Caki2 (cell line): ENCODE measurements around the gene COLEC11. TPM values are rescaled to one million over a fixed set of nuclear protein-coding genes. Genes with fewer than 3 reads are reported as not detected.
"Not testable (repeated sequence)": the region's sequence is repeated elsewhere in the genome, so short reads cannot be mapped to it uniquely, and the experiment has no call there.

Experiments
- DNase-seq: peaks from one replicate; pipeline ENCODE4 v3.0.0-alpha.2; 2015; ENCODE audit warnings: low read depth
- in situ Hi-C: cut with HindIII; loops from 2 replicates; pipeline ENCODE4 v1.10.0; 2016; ENCODE audit warnings: low sequenced_read_pairs, low pct_unique_long_range_greater_than_20kb, mixed read lengths
- total RNA-seq: library from RNA; depleted of rRNA; stranded (reverse); fragments of >200 nt; shearing (Covaris generic); gene quantifications from 2 replicates; pipeline ENCODE4 v1.2.3, GENCODE V29; 2014; ENCODE audit warnings: low replicate concordance

COLEC11 gene
- total RNA-seq, 1 experiment from 2014 or later: not detected

DNA sequence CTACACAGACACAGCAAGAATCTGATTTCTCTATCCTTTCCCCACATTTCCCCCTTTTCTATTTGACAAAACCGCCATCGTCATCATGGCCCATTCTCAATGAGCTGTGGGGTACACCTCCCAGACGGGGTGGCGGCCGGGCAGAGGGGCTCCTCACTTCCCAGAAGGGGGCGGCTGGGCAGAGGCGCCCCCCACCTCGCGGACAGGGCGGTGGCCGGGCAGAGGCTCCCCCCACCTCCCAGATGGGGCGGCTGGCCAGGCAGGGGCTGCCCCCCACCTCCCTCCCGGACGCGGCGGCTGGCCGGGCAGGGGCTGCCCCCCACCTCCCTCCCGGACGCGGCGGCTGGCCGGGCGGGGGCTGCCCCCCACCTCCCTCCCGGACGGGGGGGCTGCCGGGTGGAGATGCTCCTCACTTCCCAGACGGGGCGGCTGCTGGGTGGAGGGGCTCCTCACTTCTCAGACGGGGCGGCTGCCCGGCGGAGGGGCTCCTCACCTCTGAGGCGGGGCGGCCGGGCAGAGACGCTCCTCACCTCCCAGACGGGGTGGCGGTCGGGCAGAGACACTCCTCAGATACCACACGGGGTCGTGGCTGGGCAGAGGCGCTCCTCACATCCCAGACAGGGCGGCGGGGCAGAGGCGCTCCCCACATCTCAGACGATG lies 20.8 kb downstream of the COLEC11 start:
- DNase-seq, in situ Hi-C loops: not testable (repeated sequence)

DNA sequence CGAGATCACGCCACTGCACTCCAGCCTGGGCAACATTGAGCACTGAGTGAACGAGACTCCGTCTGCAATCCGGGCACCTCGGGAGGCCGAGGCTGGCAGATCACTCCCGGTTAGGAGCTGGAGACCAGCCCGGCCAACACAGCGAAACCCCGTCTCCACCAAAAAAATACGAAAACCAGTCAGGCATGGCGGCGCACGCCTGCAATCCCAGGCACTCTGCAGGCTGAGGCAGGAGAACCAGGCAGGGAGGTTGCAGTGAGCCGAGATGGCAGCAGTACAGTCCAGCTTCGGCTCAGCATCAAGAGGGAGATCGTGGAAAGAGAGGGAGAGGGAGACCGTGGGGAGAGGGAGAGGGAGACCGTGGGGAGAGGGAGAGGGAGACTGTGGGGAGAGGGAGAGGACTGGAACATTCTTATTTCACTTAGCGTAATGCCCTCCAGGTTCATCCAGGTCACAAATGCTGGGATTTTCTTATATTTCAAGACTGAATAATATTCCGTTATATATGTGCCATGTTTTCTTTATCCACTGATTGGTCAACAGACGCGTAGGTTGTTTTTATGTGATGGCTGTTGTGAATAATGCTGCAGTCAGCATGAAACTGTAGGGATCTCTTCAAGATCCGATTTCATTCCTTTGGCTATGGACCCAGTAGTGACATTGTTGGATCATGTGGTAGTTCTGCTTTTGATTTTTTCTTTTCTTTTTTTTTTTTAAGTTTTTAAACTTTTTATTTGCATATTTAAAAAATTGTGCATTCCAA lies 21.7 kb downstream of the COLEC11 start:
- in situ Hi-C loops, DNase-seq: not testable (repeated sequence)

DNA sequence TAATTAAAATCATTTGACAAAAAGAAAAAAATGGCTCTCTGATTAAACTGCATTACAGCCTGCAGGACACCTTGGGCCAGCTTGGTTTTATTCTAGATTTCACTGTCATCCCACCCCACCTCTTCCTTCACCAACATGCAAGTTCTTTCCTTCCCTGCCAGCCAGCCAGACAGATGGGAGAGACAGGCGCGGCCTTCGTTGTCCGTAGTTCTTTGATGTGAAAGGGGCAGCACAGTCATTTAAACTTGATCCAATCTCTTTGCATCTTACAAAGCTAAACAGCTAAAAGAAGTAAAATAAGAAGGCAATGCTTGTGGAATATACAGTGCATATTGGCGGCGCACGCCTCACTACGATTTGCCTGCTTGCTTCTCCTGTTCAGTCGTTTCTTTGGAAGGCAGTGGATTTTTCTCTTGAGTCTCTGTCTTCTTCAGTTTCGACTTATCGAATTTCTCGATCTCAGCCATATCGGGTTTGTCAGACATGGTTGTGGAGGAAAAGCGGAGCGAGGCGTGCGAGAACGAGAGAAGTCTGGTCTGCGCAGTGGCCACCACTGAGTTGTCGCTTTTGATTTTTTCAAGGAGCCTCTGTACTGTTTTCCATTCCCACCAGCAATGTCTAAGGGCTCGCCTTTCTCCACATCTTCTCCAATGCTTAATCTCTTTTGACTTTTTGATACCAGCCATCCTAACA lies 22.4 kb downstream of the COLEC11 start:
- no peak for DNase-seq
- in situ Hi-C loops: no loop called here

DNA sequence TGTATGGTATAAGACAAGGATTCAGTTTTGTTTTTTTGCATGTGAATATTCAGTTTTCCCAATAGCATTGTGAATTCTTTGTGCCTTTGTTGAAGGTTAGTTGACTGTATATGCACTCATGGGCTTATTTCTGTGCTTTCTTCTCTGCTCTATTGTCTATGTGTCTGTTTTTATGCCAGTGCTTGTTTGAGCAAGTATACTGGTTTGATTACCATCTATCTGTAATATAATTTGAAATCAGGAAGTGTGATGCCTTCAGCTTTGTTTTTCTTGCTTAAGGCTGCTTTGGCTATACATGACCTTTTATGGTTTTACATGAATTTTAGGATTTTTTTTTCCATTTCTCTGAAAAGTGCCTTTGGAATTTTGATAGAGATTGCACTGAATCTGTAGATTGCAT lies 23.5 kb downstream of the COLEC11 start:
- no peak for DNase-seq
- in situ Hi-C loops: no loop called here

DNA sequence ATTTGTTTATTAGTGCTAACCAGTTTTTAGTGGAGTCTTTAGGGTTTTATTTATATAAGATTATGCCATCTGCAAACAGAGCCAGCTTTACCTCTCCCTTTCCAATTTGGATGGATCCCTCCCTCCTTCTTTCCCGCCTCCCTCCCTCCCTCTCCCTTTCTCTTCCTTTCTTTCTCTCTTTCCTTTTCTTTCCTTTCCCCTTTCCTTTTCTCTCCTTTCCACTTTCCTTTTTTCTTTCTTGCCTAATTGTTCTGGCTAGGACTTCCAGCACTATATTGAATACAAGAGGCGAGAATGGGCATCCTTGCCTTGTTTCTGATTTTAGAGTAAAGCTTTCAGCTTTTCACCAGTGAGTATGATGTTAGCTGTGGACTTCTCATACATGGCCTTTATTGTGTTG lies 24.1 kb downstream of the COLEC11 start:
- no peak for DNase-seq
- in situ Hi-C loops: no loop called here

DNA sequence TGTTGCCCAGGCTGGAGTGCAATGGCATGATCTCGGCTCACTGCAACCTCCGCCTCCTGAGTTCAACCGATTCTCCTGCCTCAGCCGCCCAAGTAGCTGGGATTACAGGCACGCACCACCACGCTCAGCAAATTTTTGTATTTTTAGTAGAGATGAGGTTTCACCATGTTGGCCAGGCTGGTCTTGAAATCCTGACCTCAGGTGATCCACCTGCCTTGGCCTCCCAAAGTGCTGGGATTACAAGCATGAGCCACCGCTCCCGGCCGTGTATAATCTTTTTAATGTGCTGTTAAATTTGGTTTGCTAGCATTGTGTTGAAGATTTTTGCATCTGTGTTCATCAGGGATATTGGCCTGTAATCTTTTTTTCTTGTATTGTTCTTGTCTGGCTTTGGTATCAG lies 24.7 kb downstream of the COLEC11 start:
- DNase-seq, in situ Hi-C loops: not testable (repeated sequence)

DNA sequence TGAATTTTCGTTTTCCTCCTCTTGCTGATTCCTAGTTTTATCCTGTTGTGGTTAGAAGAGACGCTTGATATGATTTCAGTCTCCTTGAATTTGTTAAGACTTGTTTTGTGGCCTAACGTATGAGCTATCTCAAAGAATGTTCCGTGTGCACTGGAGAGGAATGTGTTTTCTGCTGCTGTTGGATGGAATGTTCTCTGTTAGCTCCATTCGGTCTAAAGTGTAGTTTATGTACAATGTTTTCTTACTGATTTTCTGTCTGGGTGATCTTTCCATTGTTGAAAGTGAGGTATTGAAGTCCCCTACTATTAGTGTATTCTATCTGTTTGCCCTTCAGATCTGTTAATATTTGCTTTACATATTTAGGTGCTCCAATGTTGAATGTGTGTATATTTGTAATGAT lies 25.9 kb downstream of the COLEC11 start:
- in situ Hi-C loops: no loop called here
- no peak for DNase-seq

DNA sequence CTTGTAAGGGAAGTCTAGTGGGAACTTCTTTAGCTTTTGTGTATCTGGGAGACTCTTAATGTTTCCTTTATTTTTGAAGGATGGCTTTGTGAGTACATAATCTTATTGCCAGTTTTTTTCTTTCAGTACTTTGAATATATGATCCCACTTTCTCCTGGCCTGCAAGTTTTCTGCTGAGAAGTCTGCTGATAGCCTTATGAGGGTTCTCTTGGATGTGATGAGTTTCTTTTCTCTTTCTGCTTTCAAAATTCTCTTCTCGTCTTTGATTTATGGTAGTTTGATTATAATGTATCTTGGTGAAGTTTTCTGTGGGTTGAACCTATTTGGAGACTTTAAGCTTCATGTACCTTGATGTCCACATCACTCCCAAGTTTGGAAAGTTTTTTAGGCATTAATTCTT lies 28.1 kb downstream of the COLEC11 start:
- in situ Hi-C loops: no loop called here
- no peak for DNase-seq

DNA sequence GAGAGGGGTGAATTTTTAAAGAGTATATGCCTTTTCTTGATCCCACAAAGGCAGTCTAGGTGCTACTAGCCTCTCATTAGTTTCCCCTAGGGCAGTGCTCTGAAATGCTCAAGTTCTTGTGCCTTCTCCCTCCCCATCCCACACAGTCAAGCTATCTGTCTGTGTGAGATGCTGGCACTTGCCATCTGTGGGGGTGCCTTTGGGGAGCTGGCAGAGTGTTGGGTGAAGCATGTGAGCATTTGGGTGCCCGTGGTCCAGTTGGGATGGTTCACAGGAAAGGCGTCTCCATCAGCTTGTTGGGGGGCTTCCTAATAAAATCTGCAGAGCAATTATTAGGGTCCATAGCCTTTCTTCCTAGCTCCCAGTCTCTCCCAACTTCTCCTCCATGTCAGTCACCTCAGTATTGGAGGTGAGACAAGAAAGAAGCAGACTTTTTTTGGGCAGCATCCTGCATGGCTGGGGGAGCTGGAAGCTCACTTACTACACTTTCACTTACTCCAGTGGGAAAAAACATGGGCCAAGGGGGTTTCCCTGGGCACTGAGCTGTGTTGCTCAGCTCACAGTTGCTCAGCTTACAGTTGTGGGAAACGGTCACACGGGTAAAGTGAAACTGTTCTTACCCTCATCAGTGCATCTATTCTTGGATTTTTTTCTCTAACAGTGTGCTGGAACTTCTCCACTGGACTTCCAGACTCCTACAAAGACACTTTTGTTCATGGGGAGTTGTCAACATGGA lies 29.3 kb downstream of the COLEC11 start:
- DNase-seq: no peak
- in situ Hi-C loops: no loop called here

DNA sequence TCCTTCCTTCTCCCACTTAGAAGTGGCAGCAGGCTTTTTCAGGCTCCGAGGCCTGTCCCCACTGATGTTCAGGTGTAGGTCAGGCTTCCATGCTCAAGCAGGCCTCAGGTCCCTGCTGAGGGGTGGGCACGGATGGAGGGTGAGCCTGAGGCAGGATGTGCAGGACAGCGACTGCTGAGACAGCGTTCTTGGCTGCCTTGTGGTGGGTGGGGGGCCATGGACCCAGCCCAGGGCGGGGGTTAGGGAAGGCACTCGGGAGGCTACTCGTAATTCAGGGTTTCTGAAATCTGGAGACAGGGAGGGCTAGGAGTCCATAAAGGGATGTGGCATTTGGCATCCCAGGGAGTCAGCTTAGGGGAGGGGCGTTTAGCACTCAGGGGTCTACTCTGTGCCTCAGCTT lies 30.3 kb downstream of the COLEC11 start:
- in situ Hi-C loops: no loop called here
- no peak for DNase-seq

DNA sequence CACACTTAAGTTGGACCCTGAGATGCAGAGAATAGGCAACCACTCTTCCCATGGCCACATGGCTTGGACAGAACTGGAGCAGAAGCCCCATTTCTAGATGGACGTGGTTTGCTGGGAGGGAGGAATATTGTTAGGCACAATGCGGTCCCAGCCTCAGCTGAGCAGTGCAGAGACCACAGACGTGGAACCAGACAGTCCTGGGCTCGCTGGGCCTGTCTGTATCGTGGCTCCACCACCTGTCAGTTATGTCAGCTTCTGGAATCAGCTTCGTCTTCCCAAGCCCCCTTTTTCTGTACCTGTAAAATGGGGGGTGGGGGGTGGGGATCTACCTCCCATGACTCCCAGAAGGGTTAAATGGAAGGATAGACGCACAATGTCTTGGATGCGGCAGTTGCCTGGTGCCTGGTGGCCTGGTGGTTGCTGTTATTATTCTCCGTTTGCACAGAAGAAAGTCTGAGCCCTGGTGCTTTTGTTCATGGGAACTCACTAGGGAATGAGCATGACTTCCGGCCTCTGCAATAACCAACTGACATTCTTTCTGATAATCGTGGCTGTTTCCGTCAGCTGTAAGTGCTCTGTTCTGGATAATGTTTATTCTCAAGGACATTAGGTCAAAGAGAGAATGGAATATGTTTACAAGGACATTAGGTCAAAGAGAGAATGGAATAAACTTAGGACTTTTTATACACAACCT lies 31.4 kb downstream of the COLEC11 start:
- in situ Hi-C loops: no loop called here
- DNase-seq: no peak

DNA sequence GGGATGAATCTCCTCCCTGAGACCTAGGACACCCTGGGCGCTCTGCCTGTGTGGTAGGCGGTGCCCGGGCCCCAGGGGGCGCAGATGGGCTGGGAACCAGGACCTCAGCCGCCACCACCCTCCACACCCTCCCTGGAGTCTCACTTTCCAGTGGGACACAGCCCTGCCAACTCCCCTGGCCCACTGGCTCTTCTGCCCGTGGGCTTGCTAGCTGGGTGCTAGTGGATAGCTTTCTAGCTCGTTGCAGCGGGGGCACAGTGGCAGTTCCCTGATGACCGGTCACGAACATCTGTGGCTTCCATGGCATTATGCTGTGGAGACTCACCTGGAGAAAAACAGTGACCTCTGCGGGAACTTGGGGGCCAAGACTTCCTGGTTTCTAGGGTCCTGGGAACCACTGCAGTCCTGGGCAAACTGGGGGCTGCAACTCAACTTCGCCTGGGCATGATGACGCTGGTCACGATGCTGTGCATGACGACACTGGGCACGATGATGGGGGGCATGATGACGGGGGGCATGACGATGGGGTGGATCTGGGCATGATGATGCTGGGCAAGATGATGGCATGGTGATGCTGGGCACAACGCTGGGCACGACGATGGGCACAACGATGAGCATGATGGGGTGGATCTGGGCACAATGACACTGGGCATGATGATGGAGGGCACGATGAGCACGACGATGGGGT lies 32.0 kb downstream of the COLEC11 start:
- in situ Hi-C loops: no loop called here
- DNase-seq: no peak

DNA sequence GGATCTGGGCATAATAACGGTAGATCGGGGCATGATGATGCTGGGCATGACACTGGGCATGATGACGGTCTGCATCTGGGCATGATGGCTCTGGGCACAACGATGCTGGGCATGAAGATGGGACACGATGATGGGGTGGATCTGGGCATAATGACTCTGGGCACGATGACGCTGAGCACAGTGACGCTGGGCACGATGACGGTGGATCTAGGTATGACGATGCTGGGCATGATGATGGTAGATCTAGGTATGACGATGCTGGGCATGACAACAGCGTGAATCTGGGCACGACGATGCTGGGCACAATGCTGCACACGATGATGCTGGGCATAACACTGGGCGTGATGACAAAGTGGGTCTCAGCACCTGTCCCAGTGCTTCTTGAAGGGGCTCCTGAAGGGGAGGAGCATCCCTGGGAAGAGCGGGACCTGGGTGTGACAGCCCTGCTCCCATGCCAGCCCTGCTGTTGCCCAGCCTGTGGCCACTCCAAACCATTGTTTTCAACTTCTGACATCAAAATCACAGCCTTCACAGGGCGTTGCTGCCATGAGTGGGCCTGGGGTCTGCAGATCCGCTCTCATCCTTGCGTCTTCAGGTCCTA lies 32.7 kb downstream of the COLEC11 start:
- no peak for DNase-seq
- in situ Hi-C loops: no loop called here

DNA sequence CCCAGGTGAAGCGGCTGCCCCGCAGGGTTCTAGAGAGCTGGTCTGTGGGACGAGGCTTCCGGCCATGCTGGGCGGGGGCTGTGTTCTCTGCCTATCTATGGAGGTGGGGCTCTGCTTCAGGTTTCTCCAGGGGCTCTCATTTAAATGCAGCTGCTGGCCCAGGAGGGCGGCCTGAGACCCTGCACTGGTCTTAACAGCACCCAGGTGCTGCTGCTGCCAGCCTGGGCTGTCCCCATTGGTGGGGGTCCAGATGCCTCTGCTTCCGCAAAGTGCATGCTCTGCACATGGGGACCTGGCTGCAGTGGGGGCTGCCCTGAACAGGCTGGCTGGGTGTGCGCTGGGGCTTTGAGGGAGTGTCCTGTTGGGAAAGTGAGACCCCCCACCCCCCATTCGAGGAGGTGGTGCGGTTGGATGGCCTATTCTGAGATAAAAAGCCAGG lies 33.3 kb downstream of the COLEC11 start:
- DNase-seq: no peak
- in situ Hi-C loops: no loop called here

DNA sequence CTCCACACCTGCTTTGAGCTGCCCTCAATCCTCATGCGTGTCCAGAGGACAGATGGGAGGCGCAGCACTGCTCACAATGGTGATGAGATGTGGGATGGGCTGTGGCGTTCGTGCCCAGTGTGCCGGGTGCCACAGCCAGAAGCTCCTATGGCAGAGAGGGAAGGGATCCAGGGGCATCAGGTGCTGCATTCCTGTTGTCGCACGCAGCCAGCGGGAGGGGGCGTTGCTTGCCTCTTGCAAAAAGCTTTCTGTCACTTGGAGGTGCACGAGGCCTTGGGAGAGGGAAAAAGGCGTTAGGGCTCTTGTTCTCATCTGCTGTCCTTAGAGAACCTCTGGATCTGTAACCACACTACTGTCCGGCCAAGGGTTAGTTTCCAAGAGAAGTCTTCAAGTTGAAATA lies 33.9 kb downstream of the COLEC11 start:
- in situ Hi-C loops: no loop called here

DNA sequence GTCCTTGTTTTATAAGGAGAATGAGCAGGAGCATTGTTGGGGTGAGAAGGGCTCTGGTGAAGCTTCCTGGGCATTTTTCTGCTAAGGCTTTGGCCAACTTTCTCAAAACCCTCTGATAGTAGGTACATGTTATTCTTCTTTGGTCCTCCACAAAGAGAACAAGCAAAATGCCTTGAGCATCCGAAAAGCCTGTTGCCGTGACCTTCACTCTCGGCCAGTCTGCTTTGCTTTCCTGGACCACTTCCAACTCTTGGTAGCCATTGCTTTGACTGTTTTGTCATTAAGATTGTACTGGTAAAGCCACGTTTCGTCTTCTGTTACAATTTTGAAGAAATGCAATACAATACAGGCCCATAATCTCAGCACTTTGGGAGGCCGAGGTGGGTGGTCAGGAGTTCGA lies 35.7 kb downstream of the COLEC11 start:
- DNase-seq: no peak

More for the DNA sequence above, 33.9 kb downstream of the COLEC11 start:
- DNase-seq: no peak

DNA sequence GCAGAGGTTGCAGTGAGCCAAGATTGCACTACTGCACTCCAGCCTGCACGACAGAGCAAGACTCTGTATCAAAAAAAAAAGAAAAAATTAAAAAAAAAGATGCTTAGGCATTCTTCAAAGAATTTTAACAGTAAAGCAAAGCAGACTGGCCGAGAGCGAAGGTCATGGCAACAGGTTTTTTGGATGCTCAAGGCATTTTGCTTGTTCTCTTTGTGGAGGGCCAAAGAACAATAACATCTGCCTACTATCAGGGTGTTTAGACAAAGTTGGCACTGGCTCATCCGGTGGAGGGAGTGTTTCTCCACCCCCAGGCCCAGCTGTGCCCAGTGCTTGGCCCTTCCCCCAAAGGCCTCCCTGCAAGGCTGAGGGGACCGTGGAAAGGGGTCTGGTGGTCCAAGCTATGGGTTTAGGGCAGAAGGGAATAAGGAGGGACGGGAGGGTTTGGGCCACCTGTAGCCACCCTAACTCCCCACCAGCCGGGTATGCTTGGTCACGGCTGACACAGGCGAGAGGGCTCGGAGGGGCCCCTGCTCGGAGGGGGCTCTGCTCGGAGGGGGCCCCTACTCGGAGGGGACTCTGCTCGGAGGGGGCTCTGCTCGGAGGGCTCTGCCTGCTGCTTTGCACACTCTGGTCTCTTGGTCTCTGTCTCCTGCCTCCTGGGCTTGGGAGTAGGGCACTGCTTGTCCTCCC lies 36.4 kb downstream of the COLEC11 start:
- in situ Hi-C loops: no loop called here
- no peak for DNase-seq

More for the DNA sequence above, 35.7 kb downstream of the COLEC11 start:
- in situ Hi-C loops: no loop called here
